H9 (cell line): ENCODE measurements around the gene URAD. TPM values are rescaled to one million over a fixed set of nuclear protein-coding genes. Genes with fewer than 3 reads are reported as not detected.

ENCODE experiments used
- DNase-seq: peaks from one replicate; pipeline ENCODE4 v3.0.0-alpha.2; 2017
- H2AFZ ChIP-seq: one replicate; pipeline ENCODE4 v1.6.1; 2013; ENCODE audit warnings: mild to moderate bottlenecking, low read length, control low read depth, moderate library complexity
- H2AK5ac ChIP-seq: 2 replicates; pipeline ENCODE4 v1.6.1; 2013; ENCODE audit warnings: low read length, control low read depth, mixed read lengths; ENCODE audit not compliant: insufficient read length
- H2BK120ac ChIP-seq: one replicate; pipeline ENCODE4 v1.6.1; 2013; ENCODE audit warnings: low read depth, mild to moderate bottlenecking, low read length, control low read depth, inconsistent platforms; ENCODE audit not compliant: poor library complexity, severe bottlenecking
- H2BK12ac ChIP-seq: 2 replicates; pipeline ENCODE4 v1.6.1; 2013; ENCODE audit warnings: low read length, control low read depth, mixed read lengths, low read depth; ENCODE audit not compliant: insufficient read length
- H2BK15ac ChIP-seq: 2 replicates; pipeline ENCODE4 v1.6.1; 2013; ENCODE audit warnings: low read depth, low read length, control low read depth
- H2BK20ac ChIP-seq: one replicate; pipeline ENCODE4 v1.6.1; 2013; ENCODE audit warnings: low read depth, mild to moderate bottlenecking, low read length, control low read depth, inconsistent platforms; ENCODE audit not compliant: poor library complexity, severe bottlenecking
- H2BK5ac ChIP-seq: 2 replicates; pipeline ENCODE4 v1.6.1; 2013; ENCODE audit warnings: low read length, control low read depth, mixed read lengths; ENCODE audit not compliant: insufficient read length
- H3K14ac ChIP-seq: 2 replicates; pipeline ENCODE4 v1.6.1; 2013; ENCODE audit warnings: low read length, control low read depth; ENCODE audit not compliant: insufficient read depth
- H3K18ac ChIP-seq: 2 replicates; pipeline ENCODE4 v1.6.1; 2013; ENCODE audit warnings: low read depth, mild to moderate bottlenecking, mixed read lengths, low read length, control low read depth; ENCODE audit not compliant: insufficient read length
- H3K23ac ChIP-seq: 2 replicates; pipeline ENCODE4 v1.6.1; 2013; ENCODE audit warnings: low read length, control low read depth, mixed read lengths, low read depth; ENCODE audit not compliant: insufficient read length
- H3K23me2 ChIP-seq: 2 replicates; pipeline ENCODE4 v1.6.1; 2013; ENCODE audit warnings: low read depth, mild to moderate bottlenecking, mixed read lengths, low read length, control low read depth; ENCODE audit not compliant: insufficient read length, poor library complexity, severe bottlenecking
- H3K27ac ChIP-seq: 2 replicates; pipeline ENCODE4 v1.5.1; 2013; ENCODE audit warnings: low read length, control low read depth, mixed read lengths, low read depth; ENCODE audit not compliant: insufficient read length
- H3K27me3 ChIP-seq: 2 replicates; pipeline ENCODE4 v1.6.1; 2013; ENCODE audit warnings: low read length, control low read depth, inconsistent platforms; ENCODE audit not compliant: insufficient read depth
- H3K4ac ChIP-seq: 2 replicates; pipeline ENCODE4 v1.6.1; 2013; ENCODE audit warnings: low read depth, mild to moderate bottlenecking, control low read depth, inconsistent platforms, low read length, moderate library complexity
- H3K4me1 ChIP-seq: 2 replicates; pipeline ENCODE4 v1.6.1; 2013; ENCODE audit warnings: low read length, control low read depth, inconsistent platforms; ENCODE audit not compliant: insufficient read depth
- H3K4me2 ChIP-seq: 2 replicates; pipeline ENCODE4 v1.6.1; 2013; ENCODE audit warnings: low read length, control low read depth, mixed read lengths; ENCODE audit not compliant: insufficient read length, insufficient read depth
- H3K56ac ChIP-seq: 2 replicates; pipeline ENCODE4 v1.6.1; 2013; ENCODE audit warnings: low read depth, mild to moderate bottlenecking, mixed read lengths, low read length, control low read depth; ENCODE audit not compliant: insufficient read length
- H3K79me1 ChIP-seq: 2 replicates; pipeline ENCODE4 v1.6.1; 2013; ENCODE audit warnings: low read depth, mild to moderate bottlenecking, moderate library complexity, low read length, control low read depth, inconsistent platforms; ENCODE audit not compliant: insufficient read depth, poor library complexity, severe bottlenecking
- H3K79me2 ChIP-seq: 2 replicates; pipeline ENCODE4 v1.6.1; 2013; ENCODE audit warnings: low read length, control low read depth, inconsistent platforms; ENCODE audit not compliant: insufficient read depth
- H3K9ac ChIP-seq: 2 replicates; pipeline ENCODE4 v1.6.1; 2013; ENCODE audit warnings: low read length, control low read depth, mixed read lengths; ENCODE audit not compliant: insufficient read length; ENCODE audit errors: extremely low read depth
- H3K9me3 ChIP-seq: one replicate; pipeline ENCODE4 v1.6.1; 2013; ENCODE audit warnings: low read depth, low read length, inconsistent platforms; ENCODE audit not compliant: control insufficient read depth
- H3T11ph ChIP-seq: one replicate; pipeline ENCODE4 v1.6.1; 2013; ENCODE audit warnings: mild to moderate bottlenecking, low read length, control low read depth, inconsistent platforms
- H4K20me1 ChIP-seq: one replicate; pipeline ENCODE4 v1.6.1; 2013; ENCODE audit not compliant: control insufficient read depth, insufficient read length, insufficient read depth
- H4K5ac ChIP-seq: 2 replicates; pipeline ENCODE4 v1.6.1; 2013; ENCODE audit warnings: low read depth, mild to moderate bottlenecking, mixed read lengths, low read length, control low read depth; ENCODE audit not compliant: insufficient read length
- H4K8ac ChIP-seq: replicated peaks from 2 replicates; pipeline ENCODE4 v1.6.1; 2013; ENCODE audit warnings: low read length, control low read depth, mixed read lengths, low read depth; ENCODE audit not compliant: insufficient read length
- H4K91ac ChIP-seq: 2 replicates; pipeline ENCODE4 v1.6.1; 2013; ENCODE audit warnings: low read depth, mild to moderate bottlenecking, moderate library complexity, mixed read lengths, low read length, control low read depth; ENCODE audit not compliant: insufficient read length
- H3K27ac Mint-ChIP-seq, 3 experiments: 2 replicates in 2 of 3; 3 replicates in 1 of 3; pipeline ENCODE4 v1.8.0; 2020 to 2021; ENCODE audit warnings: mixed read lengths in 3 of 3, mild to moderate bottlenecking in 1 of 3, moderate library complexity in 1 of 3
- H3K27me3 Mint-ChIP-seq: 2 replicates; pipeline ENCODE4 v1.8.0; 2021; ENCODE audit warnings: low read depth, mild to moderate bottlenecking, moderate library complexity, mixed read lengths
- H3K36me3 Mint-ChIP-seq, 3 experiments: 2 replicates in 2 of 3; 3 replicates in 1 of 3; pipeline ENCODE4 v1.8.0; 2020 to 2021; ENCODE audit warnings: low read depth in 3 of 3, mixed read lengths in 3 of 3; ENCODE audit not compliant: insufficient read depth in 1 of 3
- H3K4me1 Mint-ChIP-seq, 2 experiments: 2 replicates each; pipeline ENCODE4 v1.8.0; 2020; ENCODE audit warnings: mixed read lengths in 2 of 2
- H3K4me3 Mint-ChIP-seq, 2 experiments: 2 replicates in 1 of 2; 3 replicates in 1 of 2; pipeline ENCODE4 v1.8.0; 2020 to 2021; ENCODE audit warnings: mild to moderate bottlenecking in 2 of 2, mixed read lengths in 2 of 2, moderate library complexity in 1 of 2
- H3K9me3 Mint-ChIP-seq, 2 experiments: 2 replicates in 1 of 2; 3 replicates in 1 of 2; pipeline ENCODE4 v1.8.0; 2020; ENCODE audit warnings: mild to moderate bottlenecking in 2 of 2, mixed read lengths in 2 of 2, moderate library complexity in 1 of 2
- WGBS: extraction: QIAGEN DNeasy Blood & Tissue Kit; methylation state at CpG from one replicate; pipeline ENCODE4 v1.1.7; 2013; ENCODE audit warnings: missing lambda C conversion rate, low lambda C conversion rate, mixed read lengths; ENCODE audit not compliant: insufficient read length; ENCODE audit errors: extremely low coverage; 5-methylcytosine and 5-hydroxymethylcytosine counted together
- total RNA-seq: library from RNA; stranded (reverse); gene quantifications from 2 replicates; pipeline ENCODE4 v1.2.1, GENCODE V29; 2021
- TF ChIP-seq, protein P1 (sequence below): fragments of 200-600 bp; sonication (generic); conservative IDR thresholded peaks from 3 replicates; pipeline ENCODE4 v1.8.0; 2021; ENCODE audit warnings: antibody characterized with exemption, mild to moderate bottlenecking

The URAD gene
- total RNA-seq, 1 experiment from 2014 or later, result not detected

DNA sequence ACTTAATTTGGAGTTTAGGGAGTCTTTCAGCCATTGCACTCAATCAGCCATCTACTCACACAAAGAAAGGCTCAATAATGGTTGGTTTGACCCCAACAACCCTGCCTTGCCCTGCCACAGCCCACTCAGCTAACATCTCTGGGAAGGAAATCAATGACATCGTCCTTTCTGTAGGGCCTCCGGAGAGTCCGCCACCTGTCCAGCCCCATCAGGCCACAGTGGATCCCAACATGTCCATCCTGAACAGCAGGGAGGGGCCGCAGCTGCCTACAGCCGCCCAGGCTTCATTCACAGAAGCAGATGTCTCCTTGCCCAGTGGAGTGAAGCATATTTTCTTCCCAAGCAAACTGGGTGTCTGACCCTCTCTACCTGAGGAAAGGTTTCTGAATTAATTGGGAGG lies 15.2 kb downstream of the URAD start:
- H4K5ac ChIP-seq, result no peak overlapping the region
- no peak overlapping the region for H3K23ac ChIP-seq
- TF ChIP-seq, protein P1, sequence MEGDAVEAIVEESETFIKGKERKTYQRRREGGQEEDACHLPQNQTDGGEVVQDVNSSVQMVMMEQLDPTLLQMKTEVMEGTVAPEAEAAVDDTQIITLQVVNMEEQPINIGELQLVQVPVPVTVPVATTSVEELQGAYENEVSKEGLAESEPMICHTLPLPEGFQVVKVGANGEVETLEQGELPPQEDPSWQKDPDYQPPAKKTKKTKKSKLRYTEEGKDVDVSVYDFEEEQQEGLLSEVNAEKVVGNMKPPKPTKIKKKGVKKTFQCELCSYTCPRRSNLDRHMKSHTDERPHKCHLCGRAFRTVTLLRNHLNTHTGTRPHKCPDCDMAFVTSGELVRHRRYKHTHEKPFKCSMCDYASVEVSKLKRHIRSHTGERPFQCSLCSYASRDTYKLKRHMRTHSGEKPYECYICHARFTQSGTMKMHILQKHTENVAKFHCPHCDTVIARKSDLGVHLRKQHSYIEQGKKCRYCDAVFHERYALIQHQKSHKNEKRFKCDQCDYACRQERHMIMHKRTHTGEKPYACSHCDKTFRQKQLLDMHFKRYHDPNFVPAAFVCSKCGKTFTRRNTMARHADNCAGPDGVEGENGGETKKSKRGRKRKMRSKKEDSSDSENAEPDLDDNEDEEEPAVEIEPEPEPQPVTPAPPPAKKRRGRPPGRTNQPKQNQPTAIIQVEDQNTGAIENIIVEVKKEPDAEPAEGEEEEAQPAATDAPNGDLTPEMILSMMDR, result no peak
- Mint-ChIP-seq H3K27me3 (peaks cover 100% of the 10 kb centered on the region), H3K27ac (no peak overlapping the region), H3K36me3 (no peaks in the 10 kb centered on the region), H3K4me1 (peaks cover 23 to 28% of the 10 kb centered on the region in 2 experiments), H3K9me3 (peaks cover 7 to 22% of the 10 kb centered on the region in 2 experiments), H3K4me3 (no peak overlapping the region)
- H3K9me3 ChIP-seq, result no peaks in the 10 kb centered on the region
- H3T11ph ChIP-seq, result no peak overlapping the region
- H2AFZ ChIP-seq, result no peak overlapping the region
- no peak overlapping the region for H2BK15ac ChIP-seq
- H2BK5ac ChIP-seq, result no peak overlapping the region
- H3K9ac ChIP-seq, result no peak overlapping the region
- no peaks in the 10 kb centered on the region for H4K20me1 ChIP-seq
- no peak overlapping the region for H3K4me2 ChIP-seq
- H2BK120ac ChIP-seq, result no peak overlapping the region
- H3K79me1 ChIP-seq, result no peaks in the 10 kb centered on the region
- H3K56ac ChIP-seq, result no peak overlapping the region
- H3K27ac ChIP-seq, result no peak overlapping the region
- no CpG with 5 or more reads among the region's 5 CpGs for WGBS
- no peak overlapping the region for H2BK12ac ChIP-seq
- H3K18ac ChIP-seq, result no peak overlapping the region
- no peak overlapping the region for H4K8ac ChIP-seq
- no peak overlapping the region for H3K14ac ChIP-seq
- no peak for DNase-seq
- no peak overlapping the region for H3K4ac ChIP-seq
- no peak overlapping the region for H4K91ac ChIP-seq
- no peaks in the 10 kb centered on the region for H3K79me2 ChIP-seq
- H2BK20ac ChIP-seq, result no peak overlapping the region
- H3K27me3 ChIP-seq, result peaks cover 99% of the 10 kb centered on the region
- peaks cover 9% of the 10 kb centered on the region for H3K4me1 ChIP-seq
- no peak overlapping the region for H2AK5ac ChIP-seq
- H3K23me2 ChIP-seq, result no peaks in the 10 kb centered on the region
